ENCODE data around the gene GAB2. TPM values are rescaled to one million over a fixed set of nuclear protein-coding genes. Genes with fewer than 3 reads are reported as not detected.

GAB2 gene
- total RNA-seq, 1 experiment from 2014 or later, result 3.3 TPM

GRCh38 chr11:78217650-78218541 is 199.7 kb downstream of the GAB2 start:
- H4K20me1 ChIP-seq (ENCODE audit: control insufficient read depth, insufficient read depth, insufficient read length), result no peaks in the 10 kb centered on the region
- no peak overlapping the region for H2BK5ac ChIP-seq (ENCODE audit: insufficient read length, low read length)
- no peak overlapping the region for H3K23ac ChIP-seq (ENCODE audit: insufficient read length, low read depth, low read length)
- no peak overlapping the region for H3T11ph ChIP-seq (ENCODE audit: low read length)
- H3K4me1 ChIP-seq (ENCODE audit: insufficient read depth, low read length), result no peaks in the 10 kb centered on the region
- H3K9me3 Mint-ChIP-seq, result no peaks in the 10 kb centered on the region
- no peak overlapping the region for H4K5ac ChIP-seq (ENCODE audit: insufficient read length, low read depth, low read length)
- H3K9me3 ChIP-seq (ENCODE audit: control insufficient read depth, low read depth, low read length), result no peaks in the 10 kb centered on the region
- no peak overlapping the region for H2AFZ ChIP-seq (ENCODE audit: low read length)
- H3K27me3 Mint-ChIP-seq (ENCODE audit: low read depth), result no peaks in the 10 kb centered on the region
- no peak overlapping the region for H2BK12ac ChIP-seq (ENCODE audit: insufficient read length, low read depth, low read length)
- H3K4me1 Mint-ChIP-seq, result no peaks in the 10 kb centered on the region
- H3K56ac ChIP-seq (ENCODE audit: insufficient read length, low read depth, low read length), result no peak overlapping the region
- no peaks in the 10 kb centered on the region for H3K27me3 ChIP-seq (ENCODE audit: insufficient read depth, low read length)
- no peak overlapping the region for H3K18ac ChIP-seq (ENCODE audit: insufficient read length, low read depth, low read length)
- no CpG with 5 or more reads among the region's 14 CpGs for WGBS (ENCODE audit: extremely low coverage, insufficient read length, low lambda C conversion rate)
- H3K14ac ChIP-seq (ENCODE audit: insufficient read depth, low read length), result no peak overlapping the region
- no peak overlapping the region for H2BK20ac ChIP-seq (ENCODE audit: low read depth, low read length, poor library complexity, severe bottlenecking)
- no peaks in the 10 kb centered on the region for H3K79me1 ChIP-seq (ENCODE audit: insufficient read depth, low read depth, low read length, poor library complexity, severe bottlenecking)
- no peak overlapping the region for H4K91ac ChIP-seq (ENCODE audit: insufficient read length, low read depth, low read length)
- H3K27ac ChIP-seq (ENCODE audit: insufficient read length, low read depth, low read length), result no peak overlapping the region
- no peaks in the 10 kb centered on the region for H3K79me2 ChIP-seq (ENCODE audit: insufficient read depth, low read length)
- peaks cover 0 to 21% (median 14%) of the 10 kb centered on the region in 3 experiments; a peak in 6 of 7 replicates for H3K36me3 Mint-ChIP-seq (ENCODE audit: insufficient read depth in 1 of 3, low read depth in 3 of 3)
- H2AK5ac ChIP-seq (ENCODE audit: insufficient read length, low read length), result no peak overlapping the region
- H4K8ac ChIP-seq (replicated peaks; ENCODE audit: insufficient read length, low read depth, low read length), result no peak overlapping the region
- no peak overlapping the region for H2BK120ac ChIP-seq (ENCODE audit: low read depth, low read length, poor library complexity, severe bottlenecking)
- no peak overlapping the region for H3K9ac ChIP-seq (ENCODE audit: extremely low read depth, insufficient read length, low read length)
- no peak for TF ChIP-seq CTCF (conservative IDR thresholded peaks at IDR 0.05)
- DNase-seq, result peak; percentile 16
- H3K4ac ChIP-seq (ENCODE audit: low read depth, low read length), result no peak overlapping the region
- H2BK15ac ChIP-seq (ENCODE audit: low read depth, low read length), result no peak overlapping the region
- no peaks in the 10 kb centered on the region for H3K23me2 ChIP-seq (ENCODE audit: insufficient read length, low read depth, low read length, poor library complexity, severe bottlenecking)
- no peak overlapping the region for H3K4me3 Mint-ChIP-seq
- H3K27ac Mint-ChIP-seq, result peak overlapping the region in 2 of 3 experiments; percentile 9 to 19; a peak in 2 of 7 replicates
- H3K4me2 ChIP-seq (ENCODE audit: insufficient read depth, insufficient read length, low read length), result no peak overlapping the region

All from H9 (cell line).